HCT116 (cell line): Measurements from ENCODE around the gene TTLL4. TPM values are rescaled to one million over a fixed set of nuclear protein-coding genes. Genes with fewer than 3 reads are reported as not detected.

Experiments used
- ATAC-seq: fragments of 200-7000 bp; cut with Tn5 transposase; 2 replicates; pipeline ENCODE4 v1.9.1; 2020; ENCODE audit warnings: mild to moderate bottlenecking, moderate library complexity
- BruUV-seq: library from RNA; stranded (reverse); fragments of 400-500 nt; replicated peaks from 2 replicates; lab custom pipeline; 2021; lab: Mats Ljungman, UMichigan
- CTCF ChIA-PET: fragments of 300-600 bp; sonication (Branson Sonifier 250); formaldehyde crosslinking; loops from one replicate; lab custom pipeline; 2021; ENCODE audit warnings: antibody characterized with exemption; lab: Charles Lee
- POLR2A ChIA-PET: fragments of 300-600, 350-600 bp; sonication (Branson Sonifier 250); formaldehyde crosslinking; loops from one replicate; lab custom pipeline; 2021; ENCODE audit warnings: antibody characterized with exemption; lab: Charles Lee
- RAD21 ChIA-PET, 2 experiments: fragments of 300-600 bp; sonication (Branson Sonifier 250); formaldehyde crosslinking; loops; one replicate each; lab custom pipeline; 2023; ENCODE audit warnings: low total read pairs in 2 of 2; ENCODE audit not compliant: uncharacterized antibody in 2 of 2, unreplicated experiment in 2 of 2, low non-redundant PET in 1 of 2; lab: Charles Lee
- DNase-seq: peaks from one replicate; pipeline ENCODE4 v3.0.0-alpha.2; 2010; ENCODE audit warnings: low read depth, low spot score
- H2AFZ ChIP-seq: fragments of 200-600 bp; shearing (Covaris generic), sonication (generic); 2 replicates; pipeline ENCODE4 v1.6.1; 2017; ENCODE audit warnings: low read depth, mixed run types, mixed read lengths, antibody characterized with exemption, low read length; ENCODE audit not compliant: poor library complexity, severe bottlenecking
- H3K27ac ChIP-seq: 2 replicates; pipeline ENCODE4 v1.5.1; 2012; ENCODE audit warnings: low read depth, low read length
- H3K27me3 ChIP-seq: fragments of 200-600 bp; sonication (generic); 2 replicates; pipeline ENCODE4 v1.6.1; 2016; ENCODE audit warnings: mixed run types, low read length, mixed read lengths; ENCODE audit not compliant: insufficient read depth
- H3K36me3 ChIP-seq, 2 experiments: fragments of 200-500 bp in 1 of 2; fragments of 200-600 bp in 1 of 2; sonication (Bioruptor generic) in 1 of 2; sonication (generic) in 1 of 2; 2 replicates each; pipeline versions ENCODE4 v1.5.1 to v1.6.1; 2014 to 2016; ENCODE audit warnings: low read length in 2 of 2, inconsistent platforms in 1 of 2, mixed read lengths in 1 of 2, mixed run types in 1 of 2; ENCODE audit not compliant: insufficient read depth in 2 of 2, control insufficient read depth in 1 of 2
- H3K4me1 ChIP-seq, 2 experiments: fragments of 200-600 bp in 1 of 2; sonication (generic) in 1 of 2; 2 replicates each; pipeline versions ENCODE4 v1.5.1 to v1.6.1; 2012 to 2017; ENCODE audit warnings: low read length in 2 of 2, inconsistent platforms in 1 of 2, mild to moderate bottlenecking in 1 of 2, mixed read lengths in 1 of 2, mixed run types in 1 of 2, moderate library complexity in 1 of 2; ENCODE audit not compliant: insufficient read depth in 2 of 2, control insufficient read depth in 1 of 2
- H3K4me2 ChIP-seq: fragments of 200-600 bp; sonication (generic); 2 replicates; pipeline ENCODE4 v1.6.1; 2017; ENCODE audit warnings: mixed run types, low read length, mixed read lengths
- H3K4me3 ChIP-seq, 2 experiments: fragments of 200-600 bp in 1 of 2; sonication (generic) in 1 of 2; replicated peaks in 1 of 2; 2 replicates each; pipeline ENCODE4 v1.5.1; 2011 to 2016; ENCODE audit warnings: low read length in 2 of 2, control low read depth in 1 of 2, low read depth in 1 of 2, mild to moderate bottlenecking in 1 of 2, mixed read lengths in 1 of 2, mixed run types in 1 of 2
- H3K79me2 ChIP-seq: fragments of 200-600 bp; sonication (generic); 2 replicates; pipeline ENCODE4 v1.6.1; 2017; ENCODE audit warnings: mild to moderate bottlenecking, mixed run types, low read length, moderate library complexity, mixed read lengths; ENCODE audit not compliant: insufficient read depth
- H3K9ac ChIP-seq: fragments of 200-600 bp; sonication (generic); 2 replicates; pipeline ENCODE4 v1.6.1; 2016; ENCODE audit warnings: low read length, mixed read lengths
- H3K9me2 ChIP-seq: fragments of 200-600 bp; sonication (generic), shearing (Covaris generic); 2 replicates; pipeline ENCODE4 v1.6.1; 2017; ENCODE audit warnings: mixed run types, mild to moderate bottlenecking, moderate library complexity; ENCODE audit not compliant: insufficient read depth
- H3K9me3 ChIP-seq, 2 experiments: fragments of 200-500 bp in 1 of 2; fragments of 200-600 bp in 1 of 2; sonication (Bioruptor generic) in 1 of 2; sonication (generic) in 1 of 2; 2 replicates each; pipeline ENCODE4 v1.6.1; 2014 to 2017; ENCODE audit warnings: low read length in 2 of 2, mixed read lengths in 2 of 2, inconsistent platforms in 1 of 2, low read depth in 1 of 2, mild to moderate bottlenecking in 1 of 2, mixed run types in 1 of 2, moderate library complexity in 1 of 2; ENCODE audit not compliant: control insufficient read depth in 1 of 2, insufficient read depth in 1 of 2
- H4K20me1 ChIP-seq: fragments of 200-600 bp; sonication (generic), shearing (Covaris generic); 2 replicates; pipeline ENCODE4 v1.6.1; 2017; ENCODE audit warnings: mixed run types, mild to moderate bottlenecking, moderate library complexity; ENCODE audit not compliant: insufficient read depth
- CBX3 ChIP-seq: IDR thresholded peaks from 2 replicates; pipeline ENCODE4 v1.6.1; 2012; ENCODE audit warnings: low read depth
- CEBPB ChIP-seq: IDR thresholded peaks from 2 replicates; pipeline ENCODE4 v1.6.1; 2012; ENCODE audit warnings: low read depth
- ELF1 ChIP-seq: IDR thresholded peaks from 2 replicates; pipeline ENCODE4 v1.6.1; 2012; ENCODE audit warnings: low read depth, borderline replicate concordance
- EZH2 ChIP-seq: fragments of 200-600 bp; sonication (generic); IDR thresholded peaks from 2 replicates; pipeline ENCODE4 v1.6.1; 2017; ENCODE audit warnings: antibody characterized with exemption, mixed run types
- EZH2phosphoT487 ChIP-seq: fragments of 200-600 bp; IDR thresholded peaks from 2 replicates; pipeline ENCODE4 v1.6.1; 2018; ENCODE audit warnings: antibody characterized with exemption, borderline replicate concordance
- POLR2A ChIP-seq: IDR thresholded peaks from 2 replicates; pipeline ENCODE4 v1.7.0; 2011; ENCODE audit warnings: borderline replicate concordance; ENCODE audit not compliant: insufficient read depth, insufficient read length; ENCODE audit errors: extremely low read depth
- SIN3A ChIP-seq: IDR thresholded peaks from 2 replicates; pipeline ENCODE4 v1.6.1; 2012; ENCODE audit warnings: low read depth
- TCF7L2 ChIP-seq: IDR thresholded peaks from 2 replicates; pipeline ENCODE4 v1.7.0; 2011; ENCODE audit warnings: borderline replicate concordance, inconsistent platforms; ENCODE audit not compliant: insufficient read depth, insufficient read length; ENCODE audit errors: extremely low read depth
- ZFX ChIP-seq: fragments of 450-650 bp; IDR thresholded peaks from 2 replicates; pipeline ENCODE4 v1.6.1; 2017
- ZNF274 ChIP-seq: fragments of 200-500 bp; sonication (Bioruptor generic); IDR thresholded peaks from 2 replicates; pipeline ENCODE4 v1.6.1; 2014; ENCODE audit warnings: mild to moderate bottlenecking, low read depth, low read length, inconsistent platforms
- intact Hi-C: fragments of 100-400 bp; cut with micrococcal nuclease; formaldehyde crosslinking; loops from 2 replicates; pipeline ENCODE4 v1.10.0; 2022
- total RNA-seq: library from RNA; stranded (reverse); gene quantifications from one replicate; pipeline ENCODE4 v1.2.1, GENCODE V29; 2021; ENCODE audit not compliant: unreplicated experiment
- TF ChIP-seq, protein P1 (sequence below): IDR thresholded peaks from 2 replicates; pipeline ENCODE4 v1.6.1; 2012; ENCODE audit warnings: low read depth
- TF ChIP-seq, protein P2 (sequence below), 3 experiments: fragments of 200-600 bp in 1 of 3; sonication (generic) in 1 of 3; IDR thresholded peaks in 2 of 3; conservative IDR thresholded peaks in 1 of 3; 2 replicates each; pipeline ENCODE4 v1.5.1; 2012 to 2017; ENCODE audit warnings: low read depth in 2 of 3, low read length in 2 of 3, antibody characterized with exemption in 1 of 3, borderline replicate concordance in 1 of 3, control low read depth in 1 of 3, mild to moderate bottlenecking in 1 of 3, mixed read lengths in 1 of 3, mixed run types in 1 of 3, moderate library complexity in 1 of 3; ENCODE audit not compliant: insufficient read depth in 1 of 3
- TF ChIP-seq, protein P3 (sequence below): IDR thresholded peaks from 2 replicates; pipeline ENCODE4 v1.6.1; 2012

TTLL4 gene
- total RNA-seq, 1 experiment from 2014 or later, result 53.0 TPM

DNA sequence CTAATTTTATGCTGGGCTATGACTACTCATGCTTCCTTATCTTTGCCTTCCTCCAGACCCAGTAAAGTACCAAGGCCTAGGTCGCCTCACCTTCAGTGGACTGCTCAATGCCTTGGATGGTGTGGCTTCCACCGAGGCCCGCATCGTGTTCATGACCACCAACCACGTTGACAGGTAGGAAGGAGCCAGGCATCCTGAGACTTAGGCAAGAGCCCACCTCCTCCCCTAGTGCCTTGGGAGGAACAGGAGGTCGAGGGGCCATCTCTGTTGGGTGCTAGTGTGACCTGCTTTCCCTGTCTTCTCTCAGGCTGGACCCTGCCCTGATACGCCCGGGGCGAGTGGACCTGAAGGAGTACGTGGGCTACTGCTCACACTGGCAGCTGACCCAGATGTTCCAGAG, 47.8 kb upstream of the TTLL4 start:
- Histone ChIP-seq H3K36me3 (peaks cover 37 to 49% of the 10 kb centered on the region in 2 experiments), H4K20me1 (no peaks in the 10 kb centered on the region; the same call in 1 of the 2 replicates), H3K27ac (no peak overlapping the region), H3K79me2 (peaks cover 27% of the 10 kb centered on the region), H2AFZ (no peak overlapping the region), H3K9ac (no peak overlapping the region), H3K9me3 (no peaks in the 10 kb centered on the region), H3K27me3 (no peaks in the 10 kb centered on the region), H3K4me2 (no peak overlapping the region), H3K9me2 (no peaks in the 10 kb centered on the region), H3K4me1 (peaks cover 0 to 16% of the 10 kb centered on the region in 2 experiments; a peak in 2 of 4 replicates), H3K4me3 (no peak overlapping the region)
- no TSS peak for BruUV-seq
- ChIA-PET POLR2A (no interaction called here), RAD21 (no interaction called here), CTCF (no interaction called here)
- DNase-seq (no peak), ATAC-seq (no peak)
- intact Hi-C loops, result no loop called here
- no peak for TF ChIP-seq ZNF274
- TF ChIP-seq, protein P1, sequence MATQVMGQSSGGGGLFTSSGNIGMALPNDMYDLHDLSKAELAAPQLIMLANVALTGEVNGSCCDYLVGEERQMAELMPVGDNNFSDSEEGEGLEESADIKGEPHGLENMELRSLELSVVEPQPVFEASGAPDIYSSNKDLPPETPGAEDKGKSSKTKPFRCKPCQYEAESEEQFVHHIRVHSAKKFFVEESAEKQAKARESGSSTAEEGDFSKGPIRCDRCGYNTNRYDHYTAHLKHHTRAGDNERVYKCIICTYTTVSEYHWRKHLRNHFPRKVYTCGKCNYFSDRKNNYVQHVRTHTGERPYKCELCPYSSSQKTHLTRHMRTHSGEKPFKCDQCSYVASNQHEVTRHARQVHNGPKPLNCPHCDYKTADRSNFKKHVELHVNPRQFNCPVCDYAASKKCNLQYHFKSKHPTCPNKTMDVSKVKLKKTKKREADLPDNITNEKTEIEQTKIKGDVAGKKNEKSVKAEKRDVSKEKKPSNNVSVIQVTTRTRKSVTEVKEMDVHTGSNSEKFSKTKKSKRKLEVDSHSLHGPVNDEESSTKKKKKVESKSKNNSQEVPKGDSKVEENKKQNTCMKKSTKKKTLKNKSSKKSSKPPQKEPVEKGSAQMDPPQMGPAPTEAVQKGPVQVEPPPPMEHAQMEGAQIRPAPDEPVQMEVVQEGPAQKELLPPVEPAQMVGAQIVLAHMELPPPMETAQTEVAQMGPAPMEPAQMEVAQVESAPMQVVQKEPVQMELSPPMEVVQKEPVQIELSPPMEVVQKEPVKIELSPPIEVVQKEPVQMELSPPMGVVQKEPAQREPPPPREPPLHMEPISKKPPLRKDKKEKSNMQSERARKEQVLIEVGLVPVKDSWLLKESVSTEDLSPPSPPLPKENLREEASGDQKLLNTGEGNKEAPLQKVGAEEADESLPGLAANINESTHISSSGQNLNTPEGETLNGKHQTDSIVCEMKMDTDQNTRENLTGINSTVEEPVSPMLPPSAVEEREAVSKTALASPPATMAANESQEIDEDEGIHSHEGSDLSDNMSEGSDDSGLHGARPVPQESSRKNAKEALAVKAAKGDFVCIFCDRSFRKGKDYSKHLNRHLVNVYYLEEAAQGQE, result no peak
- no peak for TF ChIP-seq SIN3A
- no peak for TF ChIP-seq POLR2A
- TF ChIP-seq ELF1, result no peak
- no peak for TF ChIP-seq TCF7L2
- TF ChIP-seq, protein P2, sequence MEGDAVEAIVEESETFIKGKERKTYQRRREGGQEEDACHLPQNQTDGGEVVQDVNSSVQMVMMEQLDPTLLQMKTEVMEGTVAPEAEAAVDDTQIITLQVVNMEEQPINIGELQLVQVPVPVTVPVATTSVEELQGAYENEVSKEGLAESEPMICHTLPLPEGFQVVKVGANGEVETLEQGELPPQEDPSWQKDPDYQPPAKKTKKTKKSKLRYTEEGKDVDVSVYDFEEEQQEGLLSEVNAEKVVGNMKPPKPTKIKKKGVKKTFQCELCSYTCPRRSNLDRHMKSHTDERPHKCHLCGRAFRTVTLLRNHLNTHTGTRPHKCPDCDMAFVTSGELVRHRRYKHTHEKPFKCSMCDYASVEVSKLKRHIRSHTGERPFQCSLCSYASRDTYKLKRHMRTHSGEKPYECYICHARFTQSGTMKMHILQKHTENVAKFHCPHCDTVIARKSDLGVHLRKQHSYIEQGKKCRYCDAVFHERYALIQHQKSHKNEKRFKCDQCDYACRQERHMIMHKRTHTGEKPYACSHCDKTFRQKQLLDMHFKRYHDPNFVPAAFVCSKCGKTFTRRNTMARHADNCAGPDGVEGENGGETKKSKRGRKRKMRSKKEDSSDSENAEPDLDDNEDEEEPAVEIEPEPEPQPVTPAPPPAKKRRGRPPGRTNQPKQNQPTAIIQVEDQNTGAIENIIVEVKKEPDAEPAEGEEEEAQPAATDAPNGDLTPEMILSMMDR (IDR thresholded peaks at IDR 0.05 in 2 of 3, conservative IDR thresholded peaks at IDR 0.05 in 1 of 3; ENCODE audit: borderline replicate concordance in 1 of 3, insufficient read depth in 1 of 3, low read depth in 2 of 3, low read length in 2 of 3), result no peak
- TF ChIP-seq EZH2phosphoT487, result no peak
- TF ChIP-seq CBX3, result no peak
- no peak for TF ChIP-seq EZH2
- no peak for TF ChIP-seq ZFX
- no peak for TF ChIP-seq CEBPB
- TF ChIP-seq, protein P3, sequence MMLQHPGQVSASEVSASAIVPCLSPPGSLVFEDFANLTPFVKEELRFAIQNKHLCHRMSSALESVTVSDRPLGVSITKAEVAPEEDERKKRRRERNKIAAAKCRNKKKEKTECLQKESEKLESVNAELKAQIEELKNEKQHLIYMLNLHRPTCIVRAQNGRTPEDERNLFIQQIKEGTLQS, result no peak
